ENCODE measurements around the gene CAPN15. TPM values are rescaled to one million over a fixed set of nuclear protein-coding genes. Genes with fewer than 3 reads are reported as not detected.

Gene CAPN15
- total and polyA plus RNA-seq, 4 donors: 15.3 to 33.9 (median 26.0) TPM

DNA sequence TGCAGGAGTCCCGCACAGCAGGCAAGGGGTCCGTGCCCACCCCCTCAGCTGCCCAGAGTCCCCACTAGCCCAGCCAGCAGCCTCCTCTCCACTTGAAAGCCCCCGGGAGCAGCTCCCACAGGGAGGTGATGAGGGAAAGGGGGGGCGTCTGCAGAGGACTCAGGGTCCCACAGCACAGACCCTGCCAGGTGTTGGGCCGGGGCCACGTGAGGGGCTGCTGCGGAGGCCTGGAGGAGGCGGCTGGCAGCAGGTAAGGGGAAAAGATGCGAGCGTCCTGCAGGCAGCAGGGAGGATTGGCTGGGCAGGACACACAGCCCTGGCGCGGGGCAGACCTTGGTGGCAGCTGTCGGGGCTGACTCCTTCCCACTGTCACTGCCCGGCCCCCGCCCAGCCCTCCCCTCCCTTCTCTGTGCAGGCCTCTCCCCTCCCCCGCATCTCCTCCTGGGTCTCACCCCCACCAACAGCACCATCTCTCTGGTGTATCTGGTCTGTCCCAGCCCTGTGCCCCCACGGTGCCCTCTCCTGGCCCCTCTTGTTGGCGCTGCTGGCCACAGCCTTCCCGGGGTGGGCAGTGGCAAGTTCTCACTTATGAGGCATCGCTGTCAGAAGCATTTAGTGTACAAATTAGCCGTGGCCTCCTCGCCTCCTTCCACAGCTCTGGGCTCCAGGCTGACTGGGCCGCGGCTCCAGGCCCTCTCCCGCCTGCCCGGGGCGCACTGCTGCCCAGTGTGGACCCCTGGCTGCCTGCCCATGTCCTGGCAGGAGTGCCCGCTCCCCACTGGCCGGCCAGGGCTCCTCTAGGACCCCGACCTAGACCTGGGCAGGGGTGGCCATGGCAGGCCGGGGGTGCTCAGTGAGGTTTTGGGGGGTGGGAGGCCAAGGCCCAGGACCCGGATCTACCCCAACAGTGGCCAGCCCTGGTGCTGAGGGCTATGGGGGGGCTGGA is 28.3 kb downstream of the CAPN15 start:
- no peak overlapping the region for H3K27ac ChIP-seq (ENCODE audit: low read depth in 1 of 2, low read length in 2 of 2)
- no peak overlapping the region for H3K4me3 ChIP-seq (ENCODE audit: low read length in 2 of 2)
- no peaks in the 10 kb centered on the region for H3K4me1 ChIP-seq (ENCODE audit: control insufficient read depth in 1 of 2, insufficient read depth in 2 of 2, low read length in 2 of 2)
- H3K36me3 ChIP-seq (ENCODE audit: control insufficient read depth in 1 of 2, insufficient read depth in 2 of 2, low read length in 1 of 2): no peaks in the 10 kb centered on the region
- ATAC-seq (ENCODE audit: low FRiP score): no peak
- WGBS, 2 donors: 81 to 82% methylated on average over 28 to 32 of the region's 32 CpGs
- no peak for DNase-seq
- no peaks in the 10 kb centered on the region for H3K9me3 ChIP-seq (ENCODE audit: control insufficient read depth, low read length)
- no peaks in the 10 kb centered on the region for H3K27me3 ChIP-seq (ENCODE audit: control insufficient read depth in 1 of 2, insufficient read depth in 2 of 2, low read length in 1 of 2)
- intact Hi-C loops (cut with DNase I): no loop called here

DNA sequence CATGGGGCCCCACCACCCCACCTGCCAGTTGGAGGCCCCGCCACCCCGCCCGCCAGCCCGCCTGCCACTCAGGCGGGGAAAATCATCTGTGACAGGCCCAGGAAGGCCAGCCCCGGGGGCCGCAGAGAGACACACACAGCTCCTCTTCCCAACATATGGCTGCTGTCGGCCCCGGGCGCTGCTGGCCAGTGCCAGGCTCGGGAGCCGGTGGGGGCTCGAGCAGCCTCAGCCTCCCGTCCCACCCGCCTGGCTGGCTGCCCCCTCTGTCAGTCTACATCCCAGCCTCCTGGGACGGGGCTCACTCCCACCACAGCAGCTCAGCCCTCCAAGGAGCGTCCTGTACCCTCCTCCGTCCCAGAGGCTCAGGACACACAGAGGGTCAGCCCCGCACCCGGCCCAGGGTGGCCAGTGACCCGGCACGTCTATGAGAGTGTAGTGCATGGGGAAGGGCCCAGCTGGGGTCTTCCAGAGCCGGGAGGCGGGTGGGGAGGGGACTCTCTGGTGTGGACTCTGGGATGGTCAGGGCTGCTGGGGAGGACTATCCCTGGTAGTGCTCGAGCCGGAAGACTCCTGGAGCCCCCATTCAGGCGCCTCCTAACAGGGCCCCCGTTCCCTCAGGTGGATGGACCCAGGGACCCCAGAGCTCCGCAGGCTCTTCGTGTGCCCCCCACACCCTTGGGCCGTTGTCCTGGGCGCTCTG is 29.1 kb downstream of the CAPN15 start:
- H3K9me3 ChIP-seq (ENCODE audit: control insufficient read depth, low read length): no peaks in the 10 kb centered on the region
- intact Hi-C loops (cut with DNase I): no loop called here
- DNase-seq (no peak), ATAC-seq (ENCODE audit: low FRiP score) (no peak)
- no peaks in the 10 kb centered on the region for H3K36me3 ChIP-seq (ENCODE audit: control insufficient read depth in 1 of 2, insufficient read depth in 2 of 2, low read length in 1 of 2)
- no peaks in the 10 kb centered on the region for H3K27me3 ChIP-seq (ENCODE audit: control insufficient read depth in 1 of 2, insufficient read depth in 2 of 2, low read length in 1 of 2)
- no peaks in the 10 kb centered on the region for H3K4me1 ChIP-seq (ENCODE audit: control insufficient read depth in 1 of 2, insufficient read depth in 2 of 2, low read length in 2 of 2)
- H3K4me3 ChIP-seq (ENCODE audit: low read length in 2 of 2): no peak overlapping the region
- 79 to 82% methylated on average over 26 to 32 of the region's 32 CpGs for WGBS, 2 donors
- H3K27ac ChIP-seq (ENCODE audit: low read depth in 1 of 2, low read length in 2 of 2): no peak overlapping the region

- ATAC-seq (ENCODE audit: low FRiP score) (no peak), DNase-seq (no peak)
- intact Hi-C loops (cut with DNase I): no loop called here
- no peak overlapping the region for H3K27ac ChIP-seq (ENCODE audit: low read depth in 1 of 2, low read length in 2 of 2)
- H3K4me3 ChIP-seq (ENCODE audit: low read length in 2 of 2): no peak overlapping the region
- H3K27me3 ChIP-seq (ENCODE audit: control insufficient read depth in 1 of 2, insufficient read depth in 2 of 2, low read length in 1 of 2): no peaks in the 10 kb centered on the region
- H3K36me3 ChIP-seq (ENCODE audit: control insufficient read depth in 1 of 2, insufficient read depth in 2 of 2, low read length in 1 of 2): no peaks in the 10 kb centered on the region
- H3K9me3 ChIP-seq (ENCODE audit: control insufficient read depth, low read length): no peaks in the 10 kb centered on the region
- 84 to 87% methylated on average over 23 of the region's 23 CpGs for WGBS, 2 donors
- H3K4me1 ChIP-seq (ENCODE audit: control insufficient read depth in 1 of 2, insufficient read depth in 2 of 2, low read length in 2 of 2): no peaks in the 10 kb centered on the region
Observed at GRCh38 chr16:557463-558297, 30.2 kb downstream of the CAPN15 start.

- intact Hi-C loops (cut with DNase I): no loop called here
- H3K27me3 ChIP-seq (ENCODE audit: control insufficient read depth in 1 of 2, insufficient read depth in 2 of 2, low read length in 1 of 2): no peaks in the 10 kb centered on the region
Observed at GRCh38 chr16:558298-559020, 30.9 kb downstream of the CAPN15 start.

DNA sequence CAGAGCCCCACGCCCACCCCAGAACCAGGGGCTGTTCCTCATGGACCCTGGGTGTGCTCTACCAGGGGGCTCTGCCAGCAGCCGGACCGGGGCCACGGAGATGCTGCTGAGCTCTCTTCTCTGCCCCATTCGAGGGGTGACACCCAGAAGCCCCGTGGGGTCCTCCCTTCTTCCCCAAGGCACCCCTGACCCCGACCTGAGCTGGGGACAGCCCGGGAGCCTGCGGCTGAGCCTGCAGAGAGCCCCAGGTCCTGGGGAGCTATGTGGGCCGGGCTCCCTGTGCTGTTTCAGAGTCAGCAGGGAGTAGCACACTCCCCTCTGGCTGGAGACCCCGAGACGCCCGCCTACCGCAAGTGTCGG is 31.5 kb downstream of the CAPN15 start:
- 72 to 78% methylated on average over 13 to 15 of the region's 15 CpGs for WGBS, 2 donors
- H3K36me3 ChIP-seq (ENCODE audit: control insufficient read depth in 1 of 2, insufficient read depth in 2 of 2, low read length in 1 of 2): no peaks in the 10 kb centered on the region
- ATAC-seq (ENCODE audit: low FRiP score) (no peak), DNase-seq (no peak)
- no peak overlapping the region for H3K4me3 ChIP-seq (ENCODE audit: low read length in 2 of 2)
- H3K27me3 ChIP-seq (ENCODE audit: control insufficient read depth in 1 of 2, insufficient read depth in 2 of 2, low read length in 1 of 2): no peaks in the 10 kb centered on the region
- H3K9me3 ChIP-seq (ENCODE audit: control insufficient read depth, low read length): no peaks in the 10 kb centered on the region
- no peaks in the 10 kb centered on the region for H3K4me1 ChIP-seq (ENCODE audit: control insufficient read depth in 1 of 2, insufficient read depth in 2 of 2, low read length in 2 of 2)
- no peak overlapping the region for H3K27ac ChIP-seq (ENCODE audit: low read depth in 1 of 2, low read length in 2 of 2)
- intact Hi-C loops (cut with DNase I): no loop called here

More at GRCh38 chr16:558298-559020, 30.9 kb downstream of the CAPN15 start:
- DNase-seq (no peak), ATAC-seq (ENCODE audit: low FRiP score) (no peak)
- WGBS, 2 donors: 76 to 85% methylated on average over 22 of the region's 22 CpGs
- Histone ChIP-seq H3K4me1 (ENCODE audit: control insufficient read depth in 1 of 2, insufficient read depth in 2 of 2, low read length in 2 of 2) (no peaks in the 10 kb centered on the region), H3K9me3 (ENCODE audit: control insufficient read depth, low read length) (no peaks in the 10 kb centered on the region), H3K4me3 (ENCODE audit: low read length in 2 of 2) (no peak overlapping the region), H3K27ac (ENCODE audit: low read depth in 1 of 2, low read length in 2 of 2) (no peak overlapping the region), H3K36me3 (ENCODE audit: control insufficient read depth in 1 of 2, insufficient read depth in 2 of 2, low read length in 1 of 2) (no peaks in the 10 kb centered on the region)

DNA sequence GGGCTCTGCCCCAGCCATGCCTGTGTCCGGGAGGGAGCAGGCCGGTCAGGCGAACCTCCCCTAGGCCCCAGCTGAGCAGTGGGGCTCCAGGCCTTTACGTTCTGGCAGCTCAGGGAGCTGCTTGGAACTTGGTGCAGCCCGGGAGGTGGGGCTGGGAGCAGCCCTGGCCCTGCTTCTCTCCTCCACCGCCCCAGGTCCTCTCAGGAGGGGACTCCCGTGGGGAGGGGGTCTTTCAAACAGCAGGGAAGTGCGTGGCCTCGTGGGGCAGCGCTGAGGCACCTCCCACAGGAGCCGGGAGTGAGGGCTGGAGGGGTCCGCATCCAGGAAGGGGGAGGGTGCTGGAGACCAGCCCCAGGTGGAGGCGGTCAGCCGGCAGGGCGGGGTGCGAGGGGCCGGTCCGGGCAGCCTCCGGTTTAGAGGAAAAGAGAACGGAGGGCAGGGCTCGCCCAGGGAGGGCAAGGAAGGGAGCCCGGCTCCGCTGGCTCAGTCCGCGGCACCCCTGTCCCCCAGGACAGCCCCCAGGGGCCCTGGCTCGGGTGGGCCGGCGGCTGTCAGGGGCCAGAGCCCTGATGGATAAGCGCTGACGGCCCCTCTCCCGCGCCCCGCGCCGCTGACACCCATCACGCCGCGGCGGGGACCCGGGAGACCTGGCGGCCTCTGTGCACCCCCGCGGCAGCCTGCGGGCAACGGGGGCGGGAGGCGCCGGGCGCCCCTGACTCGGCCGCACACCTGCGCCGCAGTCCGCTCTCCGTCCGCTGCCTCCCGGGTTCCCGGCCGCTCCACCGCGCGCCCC is 32.1 kb downstream of the CAPN15 start:
- no peak overlapping the region for H3K27ac ChIP-seq (ENCODE audit: low read depth in 1 of 2, low read length in 2 of 2)
- no peak overlapping the region for H3K4me3 ChIP-seq (ENCODE audit: low read length in 2 of 2)
- WGBS, 2 donors: 8 to 10% methylated on average over 40 to 62 of the region's 62 CpGs
- H3K36me3 ChIP-seq (ENCODE audit: control insufficient read depth in 1 of 2, insufficient read depth in 2 of 2, low read length in 1 of 2): no peaks in the 10 kb centered on the region
- no peaks in the 10 kb centered on the region for H3K4me1 ChIP-seq (ENCODE audit: control insufficient read depth in 1 of 2, insufficient read depth in 2 of 2, low read length in 2 of 2)
- ATAC-seq (ENCODE audit: low FRiP score) (no peak), DNase-seq (no peak)
- H3K27me3 ChIP-seq (ENCODE audit: control insufficient read depth in 1 of 2, insufficient read depth in 2 of 2, low read length in 1 of 2): no peaks in the 10 kb centered on the region
- H3K9me3 ChIP-seq (ENCODE audit: control insufficient read depth, low read length): no peaks in the 10 kb centered on the region
- intact Hi-C loops (cut with DNase I): no loop called here

- H3K27ac ChIP-seq (ENCODE audit: low read depth in 1 of 2, low read length in 2 of 2): no peak within 1 kb of the TSS
- no peaks in the 10 kb centered on the region for H3K27me3 ChIP-seq (ENCODE audit: control insufficient read depth in 1 of 2, insufficient read depth in 2 of 2, low read length in 1 of 2)
- no peaks in the 10 kb centered on the region for H3K4me1 ChIP-seq (ENCODE audit: control insufficient read depth in 1 of 2, insufficient read depth in 2 of 2, low read length in 2 of 2)
- intact Hi-C loops (cut with DNase I): no loop called here
- WGBS, 2 donors: 1% methylated on average over 25 to 84 of the region's 84 CpGs
- no peaks in the 10 kb centered on the region for H3K36me3 ChIP-seq (ENCODE audit: control insufficient read depth in 1 of 2, insufficient read depth in 2 of 2, low read length in 1 of 2)
- no peak for DNase-seq
- no peak for ATAC-seq (ENCODE audit: low FRiP score)
- no peak within 1 kb of the TSS for H3K4me3 ChIP-seq (ENCODE audit: low read length in 2 of 2)
- no peaks in the 10 kb centered on the region for H3K9me3 ChIP-seq (ENCODE audit: control insufficient read depth, low read length)
Observed at GRCh38 chr16:560204-560700, 32.7 kb downstream of the CAPN15 start, which contains the start of gene PRR35. TSS of gene PRR35 (plus strand) at chr16:560394. CDS start at chr16:563295, 2,901 bp downstream.

All from aorta (tissue), 5 donors.